PC-3 (cell line): Measurements from ENCODE around the gene OSBPL8.

ENCODE experiments used
- EZH2 ChIP-seq: fragments of 300-600 bp; sonication (generic); IDR thresholded peaks from one replicate; pipeline ENCODE4 v1.6.1; 2017; ENCODE audit warnings: antibody characterized with exemption, mild to moderate bottlenecking, low read length; ENCODE audit not compliant: unreplicated experiment
- EZH2phosphoT487 ChIP-seq: fragments of 300-600 bp; sonication (generic); IDR thresholded peaks from 2 replicates; pipeline ENCODE4 v1.6.1; 2018; ENCODE audit warnings: mild to moderate bottlenecking, antibody characterized with exemption, low read length, borderline replicate concordance
- TF ChIP-seq, protein P1 (sequence below): fragments of 300-600 bp; sonication (generic); conservative IDR thresholded peaks from 2 replicates; pipeline ENCODE4 v1.5.1; 2017; ENCODE audit warnings: antibody characterized with exemption, low read depth, mild to moderate bottlenecking, low read length

- TF ChIP-seq, protein P1, sequence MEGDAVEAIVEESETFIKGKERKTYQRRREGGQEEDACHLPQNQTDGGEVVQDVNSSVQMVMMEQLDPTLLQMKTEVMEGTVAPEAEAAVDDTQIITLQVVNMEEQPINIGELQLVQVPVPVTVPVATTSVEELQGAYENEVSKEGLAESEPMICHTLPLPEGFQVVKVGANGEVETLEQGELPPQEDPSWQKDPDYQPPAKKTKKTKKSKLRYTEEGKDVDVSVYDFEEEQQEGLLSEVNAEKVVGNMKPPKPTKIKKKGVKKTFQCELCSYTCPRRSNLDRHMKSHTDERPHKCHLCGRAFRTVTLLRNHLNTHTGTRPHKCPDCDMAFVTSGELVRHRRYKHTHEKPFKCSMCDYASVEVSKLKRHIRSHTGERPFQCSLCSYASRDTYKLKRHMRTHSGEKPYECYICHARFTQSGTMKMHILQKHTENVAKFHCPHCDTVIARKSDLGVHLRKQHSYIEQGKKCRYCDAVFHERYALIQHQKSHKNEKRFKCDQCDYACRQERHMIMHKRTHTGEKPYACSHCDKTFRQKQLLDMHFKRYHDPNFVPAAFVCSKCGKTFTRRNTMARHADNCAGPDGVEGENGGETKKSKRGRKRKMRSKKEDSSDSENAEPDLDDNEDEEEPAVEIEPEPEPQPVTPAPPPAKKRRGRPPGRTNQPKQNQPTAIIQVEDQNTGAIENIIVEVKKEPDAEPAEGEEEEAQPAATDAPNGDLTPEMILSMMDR = no peak
- no peak for TF ChIP-seq EZH2
- no peak for TF ChIP-seq EZH2phosphoT487
Measured at GRCh38 chr12:76530516-76530915, 29.1 kb downstream of the OSBPL8 start.
